H1 (cell line): Measurements from ENCODE around the gene BCAS3. TPM values are rescaled to one million over a fixed set of nuclear protein-coding genes. Genes with fewer than 3 reads are reported as not detected.

ENCODE experiments used
- EGR1 ChIP-seq: IDR thresholded peaks from 2 replicates; pipeline ENCODE4 v1.6.1; 2011; ENCODE audit warnings: low read depth, low read length, borderline replicate concordance
- JUN ChIP-seq: IDR thresholded peaks from 2 replicates; pipeline ENCODE4 v1.6.1; 2011; ENCODE audit warnings: low read depth, mild to moderate bottlenecking, improper control_type of control experiment, low read length
- POU5F1 ChIP-seq: IDR thresholded peaks from 2 replicates; pipeline ENCODE4 v1.6.1; 2011; ENCODE audit warnings: low read depth, mild to moderate bottlenecking, low read length, moderate library complexity
- RNF2 ChIP-seq: fragments of 200-900, 300-1000 bp; sonication (generic); IDR thresholded peaks from 2 replicates; pipeline ENCODE4 v1.7.1; 2016; ENCODE audit warnings: borderline replicate concordance, low read depth, mild to moderate bottlenecking, antibody characterized with exemption, low read length; ENCODE audit not compliant: poor library complexity, severe bottlenecking; ENCODE audit errors: missing control alignments
- TAF7 ChIP-seq: optimal IDR thresholded peaks from 2 replicates; pipeline ENCODE3; 2011; ENCODE audit warnings: low read depth, mild to moderate bottlenecking, inconsistent platforms, low read length, moderate library complexity, borderline replicate concordance
- polyA plus RNA-seq, 7 experiments: library from polyadenylated mRNA; depleted of rRNA in 3 of 7; stranded (reverse) in 5 of 7; unstranded in 2 of 7; fragments of >200 nt in 5 of 7; fragments of 200-250 nt in 2 of 7; gene quantifications; 1 replicate in 5 of 7; 2 replicates in 1 of 7; 4 replicates in 1 of 7; pipeline versions ENCODE4 v1.2.1 to v1.2.3, GENCODE V29; 2011 to 2013; ENCODE audit warnings: missing spikeins in 2 of 7, mixed read lengths in 2 of 7
- total RNA-seq: library from RNA; stranded (reverse); fragmentation: NEBNext Ultra II Directional; extraction: Animal tissue kit (Norgen Biotek cat#: 25700); gene quantifications from 2 replicates; pipeline ENCODE4 v1.2.1, GENCODE V29; 2021
- TF ChIP-seq, protein P1 (sequence below): IDR thresholded peaks from 2 replicates; pipeline ENCODE4 v1.6.1; 2012; ENCODE audit warnings: low read length, inconsistent platforms

The BCAS3 gene
- total and polyA plus RNA-seq, 2 of the 8 experiments (the other 6 are each of a cell fraction or from before 2014, with no cell fraction given) = 9.9 to 13.3 TPM

DNA sequence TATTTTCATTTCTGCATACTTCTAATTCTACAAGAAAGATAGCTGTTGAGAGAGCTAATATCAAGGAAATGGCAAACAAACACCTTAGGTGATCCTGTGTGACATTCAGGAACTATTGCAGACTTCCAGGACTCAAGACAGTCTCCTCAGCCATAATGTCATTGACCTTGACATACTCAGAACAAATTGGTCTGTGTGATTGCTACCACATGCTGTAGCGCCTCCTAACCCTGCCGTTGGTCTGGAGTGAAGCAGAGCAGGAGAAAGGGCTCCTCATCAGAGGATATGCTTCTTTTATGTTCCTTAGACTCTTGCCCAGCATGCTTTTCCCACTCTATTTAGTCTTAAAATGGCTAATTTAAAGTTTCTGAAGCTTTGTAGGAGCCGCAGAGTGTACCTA is 527.8 kb downstream of the BCAS3 start (continued):
- TF ChIP-seq, protein P1, sequence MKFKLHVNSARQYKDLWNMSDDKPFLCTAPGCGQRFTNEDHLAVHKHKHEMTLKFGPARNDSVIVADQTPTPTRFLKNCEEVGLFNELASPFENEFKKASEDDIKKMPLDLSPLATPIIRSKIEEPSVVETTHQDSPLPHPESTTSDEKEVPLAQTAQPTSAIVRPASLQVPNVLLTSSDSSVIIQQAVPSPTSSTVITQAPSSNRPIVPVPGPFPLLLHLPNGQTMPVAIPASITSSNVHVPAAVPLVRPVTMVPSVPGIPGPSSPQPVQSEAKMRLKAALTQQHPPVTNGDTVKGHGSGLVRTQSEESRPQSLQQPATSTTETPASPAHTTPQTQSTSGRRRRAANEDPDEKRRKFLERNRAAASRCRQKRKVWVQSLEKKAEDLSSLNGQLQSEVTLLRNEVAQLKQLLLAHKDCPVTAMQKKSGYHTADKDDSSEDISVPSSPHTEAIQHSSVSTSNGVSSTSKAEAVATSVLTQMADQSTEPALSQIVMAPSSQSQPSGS = no peak
- TF ChIP-seq POU5F1 = no peak
- no peak for TF ChIP-seq EGR1
- TF ChIP-seq TAF7 = no peak
- no peak for TF ChIP-seq JUN
- no peak for TF ChIP-seq RNF2
